ENCODE results near the gene SOX5.

DNA sequence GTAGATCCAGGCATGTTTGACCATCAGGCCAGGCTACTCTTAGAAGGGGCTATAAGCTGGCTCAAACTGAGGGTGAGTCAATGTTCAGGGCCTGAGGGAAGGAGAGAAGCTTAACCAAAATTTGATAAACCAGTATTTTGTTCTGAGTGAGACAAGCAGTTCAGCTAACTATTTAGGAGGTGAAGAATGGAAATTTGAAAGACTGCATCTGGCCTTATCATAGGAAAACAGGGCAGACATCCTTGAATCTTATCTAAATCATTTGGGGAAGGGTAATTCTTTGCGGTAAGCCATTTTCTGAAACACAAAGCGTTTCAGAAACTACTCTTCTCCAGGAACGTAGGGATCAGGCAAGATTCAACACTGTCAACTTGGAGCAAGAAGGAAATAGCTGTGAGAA is 447.2 kb downstream of the SOX5 start:
- TF ChIP-seq, protein P1, sequence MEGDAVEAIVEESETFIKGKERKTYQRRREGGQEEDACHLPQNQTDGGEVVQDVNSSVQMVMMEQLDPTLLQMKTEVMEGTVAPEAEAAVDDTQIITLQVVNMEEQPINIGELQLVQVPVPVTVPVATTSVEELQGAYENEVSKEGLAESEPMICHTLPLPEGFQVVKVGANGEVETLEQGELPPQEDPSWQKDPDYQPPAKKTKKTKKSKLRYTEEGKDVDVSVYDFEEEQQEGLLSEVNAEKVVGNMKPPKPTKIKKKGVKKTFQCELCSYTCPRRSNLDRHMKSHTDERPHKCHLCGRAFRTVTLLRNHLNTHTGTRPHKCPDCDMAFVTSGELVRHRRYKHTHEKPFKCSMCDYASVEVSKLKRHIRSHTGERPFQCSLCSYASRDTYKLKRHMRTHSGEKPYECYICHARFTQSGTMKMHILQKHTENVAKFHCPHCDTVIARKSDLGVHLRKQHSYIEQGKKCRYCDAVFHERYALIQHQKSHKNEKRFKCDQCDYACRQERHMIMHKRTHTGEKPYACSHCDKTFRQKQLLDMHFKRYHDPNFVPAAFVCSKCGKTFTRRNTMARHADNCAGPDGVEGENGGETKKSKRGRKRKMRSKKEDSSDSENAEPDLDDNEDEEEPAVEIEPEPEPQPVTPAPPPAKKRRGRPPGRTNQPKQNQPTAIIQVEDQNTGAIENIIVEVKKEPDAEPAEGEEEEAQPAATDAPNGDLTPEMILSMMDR (IDR thresholded peaks at IDR 0.05), result no peak
- no peak for TF ChIP-seq POLR2AphosphoS5 (IDR thresholded peaks at IDR 0.05)
- no peak for TF ChIP-seq POLR2A (IDR thresholded peaks at IDR 0.05)

Data from breast epithelium (tissue), 3 donors.